Left colon (tissue), 2 donors: ENCODE measurements around the gene TMTC2. TPM values are rescaled to one million over a fixed set of nuclear protein-coding genes. Genes with fewer than 3 reads are reported as not detected.

Source experiments
- ATAC-seq: fragments of 200-7000 bp; cut with Tn5 transposase; one replicate; pipeline ENCODE4 v1.9.1; 2020; ENCODE audit warnings: mild to moderate bottlenecking, moderate library complexity
- DNase-seq, 2 donors: peaks; one replicate each; pipeline ENCODE4 v3.0.0-alpha.2; 2020
- intact Hi-C, 2 donors: fragments of 100-400 bp; cut with DNase I in 1 of 2; cut with micrococcal nuclease in 1 of 2; formaldehyde crosslinking; loops; one replicate each; pipeline versions ENCODE4 v1.11.2 to v1.14.0; 2022; cut with DNase I, micrococcal nuclease
- total RNA-seq, 2 donors: library from RNA; stranded (reverse); fragmentation: NEBNext Ultra II Directional; extraction: Animal tissue kit (Norgen Biotek cat#: 25700); gene quantifications; one replicate each; pipeline ENCODE4 v1.2.1, GENCODE V29; 2021
- donor health status: DM: no; HTN: no; CAD: no.
- donor health status: DM: yes; HTN: yes; CAD: no.

The TMTC2 gene
- total RNA-seq, 2 donors from 2014 or later, result 11.6 to 14.7 TPM

- DNase-seq, result no peak
- intact Hi-C loops, result no loop called here
- ATAC-seq, result no peak
Observed at GRCh38 chr12:82710741-82711140, 24.0 kb downstream of the TMTC2 start.

- ATAC-seq, result no peak
- intact Hi-C loops, result no loop called here
Observed at GRCh38 chr12:82714427-82714826, 27.7 kb downstream of the TMTC2 start.

GRCh38 chr12:82721726-82722125 lies 35.0 kb downstream of the TMTC2 start:
- ATAC-seq (no peak), DNase-seq (no peak)
- intact Hi-C loops, result no loop called here

More at GRCh38 chr12:82714427-82714826, 27.7 kb downstream of the TMTC2 start:
- no peak for DNase-seq

GRCh38 chr12:82723093-82723492 lies 36.4 kb downstream of the TMTC2 start:
- DNase-seq (no peak), ATAC-seq (no peak)
- intact Hi-C loops, result no loop called here

- ATAC-seq, result no peak
Observed at GRCh38 chr12:82723891-82724290, 37.2 kb downstream of the TMTC2 start.

GRCh38 chr12:82725741-82726140 lies 39.0 kb downstream of the TMTC2 start:
- intact Hi-C loops, result no loop called here
- no peak for DNase-seq
- no peak for ATAC-seq

More at GRCh38 chr12:82723891-82724290, 37.2 kb downstream of the TMTC2 start:
- no peak for DNase-seq
- intact Hi-C loops, result no loop called here

GRCh38 chr12:82727886-82728285 lies 41.2 kb downstream of the TMTC2 start:
- DNase-seq, result no peak
- intact Hi-C loops, result no loop called here
- no peak for ATAC-seq

- intact Hi-C loops, result no loop called here
- DNase-seq (no peak), ATAC-seq (no peak)
Observed at GRCh38 chr12:82728710-82729109, 42.0 kb downstream of the TMTC2 start.

GRCh38 chr12:82730953-82731459 lies 44.3 kb downstream of the TMTC2 start:
- DNase-seq (no peak), ATAC-seq (no peak)
- intact Hi-C loops, result no loop called here

GRCh38 chr12:82740129-82741000 lies 53.7 kb downstream of the TMTC2 start:
- intact Hi-C loops, result no loop called here
- ATAC-seq, result peak; percentile 40
- DNase-seq, result no peak

GRCh38 chr12:82745063-82745674 lies 58.5 kb downstream of the TMTC2 start:
- DNase-seq (no peak), ATAC-seq (no peak)
- intact Hi-C loops, result no loop called here

- ATAC-seq (no peak), DNase-seq (no peak)
- intact Hi-C loops, result no loop called here
Observed at GRCh38 chr12:82745807-82746206, 59.1 kb downstream of the TMTC2 start.

- intact Hi-C loops, result no loop called here
- no peak for ATAC-seq
- no peak for DNase-seq
Observed at GRCh38 chr12:82746668-82747067, 60.0 kb downstream of the TMTC2 start.

- intact Hi-C loops, result no loop called here
Observed at GRCh38 chr12:82749015-82749414, 62.3 kb downstream of the TMTC2 start.

GRCh38 chr12:82754856-82755255 lies 68.2 kb downstream of the TMTC2 start:
- intact Hi-C loops, result no loop called here
- ATAC-seq (no peak), DNase-seq (no peak)

More at GRCh38 chr12:82749015-82749414, 62.3 kb downstream of the TMTC2 start:
- ATAC-seq, result no peak
- DNase-seq, result no peak

- intact Hi-C loops, result no loop called here
- DNase-seq (no peak), ATAC-seq (no peak)
Observed at GRCh38 chr12:82756303-82756702, 69.6 kb downstream of the TMTC2 start.

GRCh38 chr12:82757059-82757458 lies 70.4 kb downstream of the TMTC2 start:
- intact Hi-C loops, result no loop called here
- DNase-seq (no peak), ATAC-seq (no peak)

GRCh38 chr12:82757656-82758055 lies 71.0 kb downstream of the TMTC2 start:
- DNase-seq (no peak), ATAC-seq (no peak)
- intact Hi-C loops, result no loop called here

GRCh38 chr12:82758749-82759330 lies 72.1 kb downstream of the TMTC2 start:
- DNase-seq (no peak), ATAC-seq (no peak)
- intact Hi-C loops, result no loop called here

- intact Hi-C loops, result no loop called here
- DNase-seq, result no peak
Observed at GRCh38 chr12:82760423-82760822, 73.7 kb downstream of the TMTC2 start.

More at GRCh38 chr12:82760423-82760822, 73.7 kb downstream of the TMTC2 start:
- ATAC-seq, result no peak
